T-helper 1 cell treated with Interleukin-12 subunit alpha and Interleukin-12 subunit beta and Interleukin-4 antibody, amounts not matched to agents 30 ng/mL and 1 ng/mL, for 36 hours (primary cell): ENCODE results near the gene CA5A. TPM values are rescaled to one million over a fixed set of nuclear protein-coding genes. Genes with fewer than 3 reads are reported as not detected.
"Not testable (repeated sequence)": the region's sequence is repeated elsewhere in the genome, so short reads cannot be mapped to it uniquely, and the experiment has no call there.

Experiments
- intact Hi-C: fragments of 100-400 bp; cut with micrococcal nuclease; formaldehyde crosslinking; loops from one replicate; pipeline ENCODE4 v1.15.1; 2024
- total RNA-seq: library from RNA; stranded (reverse); gene quantifications from 2 replicates; pipeline ENCODE4 v1.2.3, GENCODE V29; 2022

The CA5A gene
- total RNA-seq, 1 donor from 2014 or later = not detected

- intact Hi-C loops = loop anchor here (1.0 to 10.0 kb wide), 13 partner anchors 56 to 1396 kb away; partner anchors contain the start of genes APRT, C16orf95, MTHFSD and MVD
Observed at GRCh38 chr16:87950765-87951551, 14.6 kb upstream of the CA5A start, which contains the start of gene BANP. TSS of gene BANP (plus strand) at chr16:87951434. CDS start at chr16:87975116, 23,682 bp downstream.

- intact Hi-C loops = no loop called here
Observed at GRCh38 chr16:87949071-87949744, 12.9 kb upstream of the CA5A start.

- intact Hi-C loops = no loop called here
Observed at GRCh38 chr16:87948735-87949070, 12.4 kb upstream of the CA5A start.

- intact Hi-C loops = no loop called here
Observed at GRCh38 chr16:87948119-87948545, 11.8 kb upstream of the CA5A start.

- intact Hi-C loops = no loop called here
Observed at GRCh38 chr16:87947356-87948118, 11.2 kb upstream of the CA5A start.

GRCh38 chr16:87946596-87947347 lies 10.4 kb upstream of the CA5A start:
- intact Hi-C loops = no loop called here

- intact Hi-C loops = no loop called here
Observed at GRCh38 chr16:87945351-87946042, 9.2 kb upstream of the CA5A start.

GRCh38 chr16:87942680-87943079 lies 6.4 kb upstream of the CA5A start:
- intact Hi-C loops = no loop called here

GRCh38 chr16:87939562-87940423 lies 3.5 kb upstream of the CA5A start:
- intact Hi-C loops = no loop called here

- intact Hi-C loops = no loop called here
Observed at GRCh38 chr16:87938412-87938949, 2.2 kb upstream of the CA5A start.

- intact Hi-C loops = not testable (repeated sequence)
Observed at GRCh38 chr16:87937231-87937542, 858 bp upstream of the CA5A start.

GRCh38 chr16:87936016-87936374 lies 334 bp downstream of the CA5A start:
- intact Hi-C loops = not testable (repeated sequence)

- intact Hi-C loops = not testable (repeated sequence)
Observed at GRCh38 chr16:87934752-87935425, 1.4 kb downstream of the CA5A start.

- intact Hi-C loops = no loop called here
Observed at GRCh38 chr16:87933140-87933495, 3.2 kb downstream of the CA5A start.

GRCh38 chr16:87932475-87933139 lies 3.7 kb downstream of the CA5A start:
- intact Hi-C loops = not testable (repeated sequence)

- intact Hi-C loops = no loop called here
Observed at GRCh38 chr16:87931504-87931903, 4.8 kb downstream of the CA5A start.

GRCh38 chr16:87930456-87930855 lies 5.9 kb downstream of the CA5A start:
- intact Hi-C loops = no loop called here

GRCh38 chr16:87929986-87930385 lies 6.3 kb downstream of the CA5A start:
- intact Hi-C loops = no loop called here

- intact Hi-C loops = no loop called here
Observed at GRCh38 chr16:87927195-87927562, 9.2 kb downstream of the CA5A start.
